NCI-H1694 treated with DMSO at 0.1 percent for 48 hours (cell line): ENCODE measurements around the gene GRID2.
"Not testable (repeated sequence)": the region's sequence is repeated elsewhere in the genome, so short reads cannot be mapped to it uniquely, and the experiment has no call there.

ENCODE experiments used
- DNase-seq: peaks from one replicate; lab custom pipeline; 2025; lab: John Stamatoyannopoulos, UW

The GRID2 gene

GRCh38 chr4:92305148-92305877 is 1.5 kb downstream of the GRID2 start:
- DNase-seq = peak; percentile 39

DNA sequence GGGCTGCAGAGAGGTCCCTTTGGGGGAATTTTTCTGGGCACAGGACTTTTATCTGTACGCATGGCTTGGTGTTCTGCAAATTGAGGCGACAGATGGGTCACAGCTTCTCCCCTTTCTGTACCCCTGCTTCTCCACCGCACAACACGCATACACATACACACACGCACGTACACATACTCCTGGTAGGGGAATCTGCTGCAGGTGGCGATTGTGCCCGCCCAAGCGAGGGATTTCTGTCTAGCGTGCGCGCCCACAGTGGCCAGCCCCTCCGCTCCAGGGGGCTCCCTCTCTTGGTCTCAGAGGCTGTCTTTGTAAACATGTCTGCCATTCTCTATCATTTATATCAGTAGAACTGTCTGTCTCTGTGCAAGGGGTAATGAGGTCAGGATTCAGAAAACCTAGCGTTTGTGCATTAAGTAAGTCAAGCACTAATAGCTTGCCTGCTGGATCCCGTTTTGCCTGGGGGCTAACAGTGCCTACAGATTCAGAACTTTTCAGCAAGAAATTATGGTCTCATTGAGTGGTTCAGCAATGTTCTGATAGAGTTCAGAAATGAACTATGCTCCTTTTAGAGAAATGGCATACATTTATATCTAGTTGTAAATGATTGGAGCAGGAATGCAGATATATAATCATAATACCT is 2.2 kb downstream of the GRID2 start:
- peak; percentile 33 for DNase-seq

DNA sequence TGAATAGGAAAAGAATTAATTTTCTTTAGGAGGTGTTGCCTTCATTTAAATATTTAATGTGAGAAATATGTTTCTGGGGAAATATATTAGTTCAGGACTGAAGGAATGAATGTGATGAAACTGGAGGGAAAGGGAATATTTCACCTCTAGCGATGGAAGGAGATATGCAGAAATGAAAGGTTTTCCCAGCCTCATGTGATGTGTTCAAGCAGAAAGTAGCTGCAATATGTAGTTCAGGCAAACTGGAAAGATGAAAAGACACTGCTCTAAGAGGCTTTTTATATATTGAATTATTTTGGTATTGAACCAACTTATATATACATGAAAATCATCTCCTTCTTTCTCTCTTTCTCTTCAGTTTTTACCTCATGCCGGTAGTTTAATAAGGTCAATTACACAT is 3.4 kb downstream of the GRID2 start:
- no peak for DNase-seq

- DNase-seq = no peak
Measured at GRCh38 chr4:92307866-92308265, 4.1 kb downstream of the GRID2 start.

GRCh38 chr4:92317047-92317446 is 13.3 kb downstream of the GRID2 start:
- no peak for DNase-seq

DNA sequence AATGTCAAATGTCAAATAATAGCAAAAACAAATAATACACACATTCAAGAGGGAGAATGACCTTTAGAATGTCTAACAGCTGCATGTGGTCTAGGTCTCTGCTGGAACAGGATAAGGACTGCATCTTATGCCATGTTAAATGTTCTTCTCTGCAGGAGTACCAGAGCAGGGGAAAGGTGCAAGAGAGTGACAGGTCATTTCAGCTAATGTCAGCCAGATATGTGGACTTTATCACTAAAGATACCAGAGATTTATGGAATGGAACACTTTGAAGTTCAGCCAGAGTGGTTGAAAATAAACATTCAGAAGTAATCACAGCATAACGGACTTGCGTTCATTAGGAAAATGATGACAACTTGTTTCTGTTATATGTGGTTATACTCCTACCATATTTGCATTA is 24.3 kb downstream of the GRID2 start:
- no peak for DNase-seq

- no peak for DNase-seq
Measured at GRCh38 chr4:92333016-92333415, 29.2 kb downstream of the GRID2 start.

GRCh38 chr4:92334716-92335350 is 31.1 kb downstream of the GRID2 start:
- no peak for DNase-seq

DNA sequence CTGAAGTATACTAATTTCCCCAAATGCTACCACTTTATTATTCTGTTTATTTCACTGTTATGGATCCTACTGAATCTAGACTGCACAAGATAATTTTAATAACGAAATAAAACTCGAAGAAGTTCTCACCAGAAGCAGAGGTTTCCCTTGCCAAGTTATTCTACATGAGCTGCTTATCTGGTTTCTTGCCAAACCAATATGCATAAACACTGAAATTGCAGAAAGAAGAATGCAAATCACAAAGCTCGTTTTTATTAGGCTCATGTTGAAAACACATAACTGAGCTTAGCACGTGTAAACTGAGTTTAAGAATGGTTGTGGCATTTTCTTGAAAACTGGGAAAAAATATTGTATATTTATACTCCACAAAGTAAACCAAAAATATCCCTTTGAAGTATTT is 35.9 kb downstream of the GRID2 start:
- no peak for DNase-seq

- no peak for DNase-seq
Measured at GRCh38 chr4:92344216-92344615, 40.5 kb downstream of the GRID2 start.

- DNase-seq = no peak
Measured at GRCh38 chr4:92346289-92346688, 42.5 kb downstream of the GRID2 start.

DNA sequence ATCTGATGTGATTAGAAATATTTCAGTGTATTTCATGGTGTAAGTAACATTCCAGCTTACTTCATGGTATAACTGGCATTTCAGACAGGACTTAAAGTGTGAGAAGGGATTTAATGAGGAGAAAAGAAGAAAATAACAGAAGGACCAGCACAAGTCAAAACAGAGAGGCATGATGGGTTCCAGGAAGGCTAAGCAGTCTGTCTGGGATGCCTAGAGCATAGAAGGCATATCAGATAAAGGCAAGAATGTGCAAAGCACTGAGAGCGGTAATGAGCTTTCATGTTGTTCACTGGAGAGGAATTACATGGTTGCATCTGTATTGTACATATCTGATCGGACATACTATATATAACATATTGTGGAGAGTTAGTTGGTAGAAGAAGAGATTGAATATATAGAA is 54.2 kb downstream of the GRID2 start:
- no peak for DNase-seq

DNA sequence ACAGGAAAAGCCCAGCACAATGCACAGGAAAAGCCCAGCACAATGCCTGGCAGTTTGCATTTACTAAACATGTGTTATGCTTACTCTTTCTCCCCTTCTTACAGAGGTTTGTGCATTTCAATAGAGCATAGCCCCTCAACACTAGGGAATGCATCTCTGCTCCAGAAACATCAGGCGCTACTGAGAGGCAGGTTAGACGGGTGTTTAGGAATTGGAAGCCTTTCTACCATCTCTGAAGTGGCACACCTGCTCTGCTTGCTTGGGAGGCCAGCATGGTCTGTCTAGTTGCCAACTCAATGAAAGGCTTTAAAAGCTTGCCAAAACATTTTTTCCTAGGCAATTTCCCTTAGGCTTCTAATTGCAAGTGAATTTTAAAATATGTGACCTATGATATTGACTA is 55.7 kb downstream of the GRID2 start:
- peak; percentile 23 for DNase-seq

GRCh38 chr4:92362028-92362427 is 58.3 kb downstream of the GRID2 start:
- no peak for DNase-seq

- DNase-seq = no peak
Measured at GRCh38 chr4:92368653-92369052, 64.9 kb downstream of the GRID2 start.

GRCh38 chr4:92381616-92382015 is 77.8 kb downstream of the GRID2 start:
- DNase-seq = no peak

DNA sequence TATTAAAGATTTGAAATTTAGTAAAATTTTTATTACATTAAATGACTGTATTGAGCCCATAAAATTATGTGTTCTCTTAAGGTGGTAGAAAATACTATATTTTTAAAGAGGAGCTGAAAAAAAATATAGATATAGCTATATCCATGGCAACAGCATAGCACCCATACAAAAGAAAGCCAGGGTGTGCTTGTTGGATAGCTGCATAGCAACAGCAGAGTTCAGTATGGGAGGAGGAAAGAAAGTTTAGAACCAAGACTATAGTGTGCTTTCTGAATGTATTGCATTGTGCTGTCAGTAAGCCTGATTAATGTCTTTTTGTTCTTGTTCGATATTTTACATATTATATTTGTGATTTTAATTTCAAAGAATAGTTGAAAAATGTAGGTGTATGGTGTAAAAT is 78.4 kb downstream of the GRID2 start:
- DNase-seq = no peak

GRCh38 chr4:92387459-92388069 is 83.8 kb downstream of the GRID2 start:
- DNase-seq = peak; percentile 16

- no peak for DNase-seq
Measured at GRCh38 chr4:92399032-92399431, 95.3 kb downstream of the GRID2 start.

DNA sequence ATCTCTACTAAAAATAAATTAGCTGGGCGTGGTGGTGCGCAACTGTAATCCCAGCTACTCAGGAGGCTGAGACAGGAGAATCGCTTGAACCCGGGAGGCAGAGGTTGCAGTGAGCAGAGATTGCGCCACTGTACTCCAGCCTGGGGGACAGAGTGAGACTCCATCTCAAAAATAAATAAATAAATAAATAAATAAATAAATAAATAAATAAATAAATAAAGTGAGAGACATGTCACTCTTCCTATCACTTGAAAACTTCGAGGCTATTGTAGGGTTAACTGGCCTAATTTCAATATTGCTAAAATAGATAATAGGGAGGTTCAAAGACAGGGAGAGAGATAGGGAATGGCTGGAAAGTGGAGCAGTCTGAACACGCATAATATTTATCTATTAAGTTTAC is 99.8 kb downstream of the GRID2 start:
- DNase-seq = not testable (repeated sequence)

DNA sequence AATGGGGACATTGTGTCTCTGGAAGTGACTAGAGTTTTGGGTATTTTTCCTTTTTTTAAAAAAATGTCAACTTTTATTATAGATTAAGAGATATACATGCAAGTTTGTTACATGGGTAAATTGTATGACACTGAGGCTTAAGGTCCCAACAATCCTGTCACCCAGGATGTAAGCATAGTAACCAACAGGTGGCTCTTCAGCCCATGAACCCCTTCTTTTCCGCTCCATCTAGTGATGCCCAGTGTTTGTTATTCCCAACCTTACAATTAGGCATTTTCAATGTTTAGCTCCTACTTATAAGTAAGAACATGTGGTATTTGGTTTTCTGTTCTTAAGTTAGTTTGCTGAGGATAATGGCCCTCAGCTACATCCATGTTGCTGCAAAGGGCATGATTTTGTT is 102.7 kb downstream of the GRID2 start:
- DNase-seq = no peak

DNA sequence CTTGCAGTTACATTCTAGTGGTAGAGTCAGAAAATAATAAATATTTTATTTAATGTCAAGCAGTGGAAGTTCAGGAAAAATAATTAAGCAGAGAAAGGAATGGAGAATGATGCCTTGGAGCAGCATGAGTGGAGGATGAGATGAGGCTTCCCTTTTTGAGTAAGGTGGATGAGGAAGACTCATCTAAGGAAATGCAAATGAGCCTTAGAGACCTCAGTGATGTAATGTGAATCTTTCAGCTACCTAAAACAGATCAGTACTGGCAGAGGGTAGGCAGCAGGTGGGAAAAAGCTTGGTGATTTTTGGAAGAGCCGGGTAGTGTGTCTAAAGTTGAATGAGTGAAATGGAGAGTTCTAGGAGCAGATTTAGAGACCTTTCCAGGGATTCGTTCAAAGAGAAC is 118.2 kb downstream of the GRID2 start:
- no peak for DNase-seq

DNA sequence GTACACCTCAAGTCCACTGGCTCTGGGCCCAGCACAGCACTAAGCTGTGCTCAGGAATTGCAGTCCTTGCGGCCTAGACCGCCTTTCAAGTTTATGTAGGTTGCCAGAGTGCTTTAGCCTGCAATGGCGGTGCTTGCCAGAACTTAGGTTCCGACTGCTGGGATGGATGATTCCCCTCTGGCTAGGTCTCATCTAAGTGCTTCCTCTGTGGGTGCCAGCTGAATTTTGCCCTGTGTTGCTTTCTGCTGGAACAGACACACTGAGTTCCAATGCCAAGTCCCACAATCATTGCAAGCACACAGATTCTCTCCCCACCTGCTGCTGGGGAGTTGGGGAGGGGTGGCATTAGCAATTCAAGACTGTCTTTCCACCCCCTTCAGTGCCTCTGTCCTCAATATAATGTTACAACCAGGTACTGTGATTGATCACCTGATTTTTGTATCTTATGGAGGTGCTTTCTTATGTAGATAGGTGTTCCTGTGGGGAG is 129.5 kb downstream of the GRID2 start:
- DNase-seq = no peak
